ENCODE results near the gene BLOC1S3.

DNA sequence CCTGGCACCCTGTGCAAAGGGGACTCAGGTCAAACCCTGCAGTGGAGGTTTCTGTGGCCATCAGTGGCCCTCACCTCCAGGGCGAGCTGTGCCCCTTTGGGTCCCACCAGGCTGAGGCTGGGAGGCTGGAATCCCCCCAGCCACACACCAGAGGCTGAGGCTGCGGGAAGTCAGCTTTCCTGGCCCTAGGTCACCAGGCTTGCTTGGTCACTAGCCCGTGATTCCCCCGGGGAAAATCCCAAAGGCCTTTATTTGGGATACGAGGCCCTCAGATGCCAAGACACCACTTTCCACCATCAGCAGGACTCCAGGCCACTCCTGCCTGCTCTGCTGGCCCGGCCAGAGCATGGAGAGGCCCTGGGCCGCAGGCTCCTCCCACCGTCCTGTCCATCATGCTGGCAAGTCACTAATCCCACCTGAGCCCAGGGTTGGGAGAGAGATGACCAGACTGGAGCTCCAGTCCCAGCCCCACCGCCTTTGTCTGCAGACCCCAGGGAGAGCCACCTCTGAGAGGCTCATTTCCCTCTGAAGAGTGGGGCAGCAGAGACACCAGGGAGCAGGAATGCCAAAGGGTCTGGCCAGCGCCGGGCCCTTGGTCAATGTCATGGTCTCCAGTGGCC lies 22.5 kb upstream of the BLOC1S3 start:
- TF ChIP-seq, protein P1, sequence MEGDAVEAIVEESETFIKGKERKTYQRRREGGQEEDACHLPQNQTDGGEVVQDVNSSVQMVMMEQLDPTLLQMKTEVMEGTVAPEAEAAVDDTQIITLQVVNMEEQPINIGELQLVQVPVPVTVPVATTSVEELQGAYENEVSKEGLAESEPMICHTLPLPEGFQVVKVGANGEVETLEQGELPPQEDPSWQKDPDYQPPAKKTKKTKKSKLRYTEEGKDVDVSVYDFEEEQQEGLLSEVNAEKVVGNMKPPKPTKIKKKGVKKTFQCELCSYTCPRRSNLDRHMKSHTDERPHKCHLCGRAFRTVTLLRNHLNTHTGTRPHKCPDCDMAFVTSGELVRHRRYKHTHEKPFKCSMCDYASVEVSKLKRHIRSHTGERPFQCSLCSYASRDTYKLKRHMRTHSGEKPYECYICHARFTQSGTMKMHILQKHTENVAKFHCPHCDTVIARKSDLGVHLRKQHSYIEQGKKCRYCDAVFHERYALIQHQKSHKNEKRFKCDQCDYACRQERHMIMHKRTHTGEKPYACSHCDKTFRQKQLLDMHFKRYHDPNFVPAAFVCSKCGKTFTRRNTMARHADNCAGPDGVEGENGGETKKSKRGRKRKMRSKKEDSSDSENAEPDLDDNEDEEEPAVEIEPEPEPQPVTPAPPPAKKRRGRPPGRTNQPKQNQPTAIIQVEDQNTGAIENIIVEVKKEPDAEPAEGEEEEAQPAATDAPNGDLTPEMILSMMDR (IDR thresholded peaks at IDR 0.05; ENCODE audit: insufficient read depth, low read length, poor library complexity, severe bottlenecking) = no peak
- no peak for TF ChIP-seq EZH2phosphoT487 (conservative IDR thresholded peaks at IDR 0.05; ENCODE audit: low read length)

Measured in SU-DHL-6 (cell line).